MM.1S (cell line): Measurements from ENCODE around the gene TANC1.
A peak's percentile ranks its signal among the peaks of the same experiment; 100 is the strongest.

ENCODE experiments used
- DNase-seq: peaks from one replicate; pipeline ENCODE4 v3.0.0-alpha.2; 2015
- H2AFZ ChIP-seq: fragments of 300-600 bp; sonication (generic); 2 replicates; pipeline ENCODE4 v1.6.0; 2016; ENCODE audit warnings: antibody characterized with exemption, low read length
- H3F3A ChIP-seq: fragments of 300-600 bp; sonication (generic); 2 replicates; pipeline ENCODE4 v1.6.1; 2016; ENCODE audit warnings: mild to moderate bottlenecking, antibody characterized with exemption, low read length, moderate library complexity, mixed read lengths; ENCODE audit not compliant: insufficient read depth
- H3K27ac ChIP-seq: fragments of 300-600 bp; sonication (generic); 2 replicates; pipeline ENCODE4 v1.5.1; 2016; ENCODE audit warnings: mild to moderate bottlenecking, low read length
- H3K27me3 ChIP-seq: fragments of 300-600 bp; sonication (generic); replicated peaks from 2 replicates; pipeline ENCODE4 v1.6.0; 2016; ENCODE audit warnings: low read length; ENCODE audit not compliant: insufficient read depth
- H3K36me3 ChIP-seq: fragments of 300-600 bp; sonication (generic); replicated peaks from 2 replicates; pipeline ENCODE4 v1.6.1; 2016; ENCODE audit warnings: mild to moderate bottlenecking, low read length, mixed read lengths; ENCODE audit not compliant: insufficient read depth
- H3K4me1 ChIP-seq: fragments of 300-600 bp; sonication (generic); 2 replicates; pipeline ENCODE4 v1.6.1; 2016; ENCODE audit warnings: low read length, mixed read lengths
- H3K4me2 ChIP-seq: fragments of 300-600 bp; sonication (generic); 2 replicates; pipeline ENCODE4 v1.6.0; 2016; ENCODE audit warnings: low read depth, low read length
- H3K4me3 ChIP-seq: fragments of 300-600 bp; sonication (generic); 2 replicates; pipeline ENCODE4 v1.5.1; 2016; ENCODE audit warnings: low read length, mixed read lengths
- H3K79me2 ChIP-seq: fragments of 300-600 bp; sonication (generic); 2 replicates; pipeline ENCODE4 v1.6.1; 2016; ENCODE audit warnings: mixed run types, low read length, mixed read lengths
- H3K9ac ChIP-seq: fragments of 300-600 bp; sonication (generic); 2 replicates; pipeline ENCODE4 v1.6.1; 2016; ENCODE audit warnings: low read length, mixed read lengths
- H3K9me2 ChIP-seq: fragments of 300-600 bp; sonication (generic); replicated peaks from 2 replicates; pipeline ENCODE4 v1.6.1; 2016; ENCODE audit warnings: mild to moderate bottlenecking, low read length, mixed read lengths; ENCODE audit not compliant: insufficient read depth
- H3K9me3 ChIP-seq: fragments of 300-600 bp; sonication (generic); replicated peaks from 2 replicates; pipeline ENCODE4 v1.6.1; 2016; ENCODE audit warnings: mild to moderate bottlenecking, low read length, mixed read lengths; ENCODE audit not compliant: insufficient read depth
- H4K20me1 ChIP-seq: fragments of 300-600 bp; sonication (generic); 2 replicates; pipeline ENCODE4 v1.6.1; 2016; ENCODE audit warnings: mild to moderate bottlenecking, low read length, moderate library complexity, mixed read lengths; ENCODE audit not compliant: insufficient read depth
- EZH2 ChIP-seq: fragments of 300-600 bp; sonication (generic); optimal IDR thresholded peaks from 2 replicates; pipeline ENCODE3; 2017; ENCODE audit warnings: low read depth, mild to moderate bottlenecking, antibody characterized with exemption, low read length, mixed read lengths
- EZH2phosphoT487 ChIP-seq: fragments of 300-600 bp; sonication (generic); IDR thresholded peaks from 2 replicates; pipeline ENCODE4 v1.6.1; 2018; ENCODE audit warnings: antibody characterized with exemption, low read length
- TF ChIP-seq, protein P1 (sequence below): fragments of 300-600 bp; sonication (generic); IDR thresholded peaks from 2 replicates; pipeline ENCODE4 v1.5.1; 2016; ENCODE audit warnings: antibody characterized with exemption, low read length, mixed read lengths

Gene TANC1

DNA sequence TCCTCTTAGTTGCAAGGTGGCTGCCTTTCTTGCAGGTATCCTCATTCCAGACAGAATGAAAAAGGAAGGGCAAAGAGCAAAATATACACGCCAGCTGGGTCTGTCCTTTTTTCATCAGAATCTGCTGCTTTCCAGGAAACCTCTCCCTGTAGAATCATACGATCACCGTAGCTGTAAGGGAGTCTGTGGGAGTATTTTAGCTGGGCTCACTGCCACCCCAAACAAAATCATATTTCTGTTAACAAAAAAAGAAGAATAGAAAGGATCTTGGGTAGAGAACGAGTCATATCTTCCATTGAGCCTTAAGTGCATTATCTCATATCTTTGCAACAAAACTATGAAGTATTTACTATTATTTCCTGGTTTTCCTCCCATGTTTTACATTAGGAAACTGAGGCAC lies 15.0 kb upstream of the TANC1 start:
- Histone ChIP-seq H3K36me3 (no peaks in the 10 kb centered on the region), H3K27me3 (no peaks in the 10 kb centered on the region), H4K20me1 (no peaks in the 10 kb centered on the region), H2AFZ (no peak overlapping the region), H3K4me2 (no peak overlapping the region), H3K9me2 (no peaks in the 10 kb centered on the region), H3K4me3 (no peak overlapping the region), H3K79me2 (no peaks in the 10 kb centered on the region), H3K4me1 (peaks cover 7% of the 10 kb centered on the region), H3F3A (0 out of 2 replicates have a peak, but pooled peaks cover 4% of the 10 kb centered on the region), H3K9ac (no peak overlapping the region), H3K27ac (no peak overlapping the region), H3K9me3 (no peaks in the 10 kb centered on the region)
- TF ChIP-seq, protein P1, sequence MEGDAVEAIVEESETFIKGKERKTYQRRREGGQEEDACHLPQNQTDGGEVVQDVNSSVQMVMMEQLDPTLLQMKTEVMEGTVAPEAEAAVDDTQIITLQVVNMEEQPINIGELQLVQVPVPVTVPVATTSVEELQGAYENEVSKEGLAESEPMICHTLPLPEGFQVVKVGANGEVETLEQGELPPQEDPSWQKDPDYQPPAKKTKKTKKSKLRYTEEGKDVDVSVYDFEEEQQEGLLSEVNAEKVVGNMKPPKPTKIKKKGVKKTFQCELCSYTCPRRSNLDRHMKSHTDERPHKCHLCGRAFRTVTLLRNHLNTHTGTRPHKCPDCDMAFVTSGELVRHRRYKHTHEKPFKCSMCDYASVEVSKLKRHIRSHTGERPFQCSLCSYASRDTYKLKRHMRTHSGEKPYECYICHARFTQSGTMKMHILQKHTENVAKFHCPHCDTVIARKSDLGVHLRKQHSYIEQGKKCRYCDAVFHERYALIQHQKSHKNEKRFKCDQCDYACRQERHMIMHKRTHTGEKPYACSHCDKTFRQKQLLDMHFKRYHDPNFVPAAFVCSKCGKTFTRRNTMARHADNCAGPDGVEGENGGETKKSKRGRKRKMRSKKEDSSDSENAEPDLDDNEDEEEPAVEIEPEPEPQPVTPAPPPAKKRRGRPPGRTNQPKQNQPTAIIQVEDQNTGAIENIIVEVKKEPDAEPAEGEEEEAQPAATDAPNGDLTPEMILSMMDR: no peak
- TF ChIP-seq EZH2phosphoT487: no peak
- no peak for DNase-seq

DNA sequence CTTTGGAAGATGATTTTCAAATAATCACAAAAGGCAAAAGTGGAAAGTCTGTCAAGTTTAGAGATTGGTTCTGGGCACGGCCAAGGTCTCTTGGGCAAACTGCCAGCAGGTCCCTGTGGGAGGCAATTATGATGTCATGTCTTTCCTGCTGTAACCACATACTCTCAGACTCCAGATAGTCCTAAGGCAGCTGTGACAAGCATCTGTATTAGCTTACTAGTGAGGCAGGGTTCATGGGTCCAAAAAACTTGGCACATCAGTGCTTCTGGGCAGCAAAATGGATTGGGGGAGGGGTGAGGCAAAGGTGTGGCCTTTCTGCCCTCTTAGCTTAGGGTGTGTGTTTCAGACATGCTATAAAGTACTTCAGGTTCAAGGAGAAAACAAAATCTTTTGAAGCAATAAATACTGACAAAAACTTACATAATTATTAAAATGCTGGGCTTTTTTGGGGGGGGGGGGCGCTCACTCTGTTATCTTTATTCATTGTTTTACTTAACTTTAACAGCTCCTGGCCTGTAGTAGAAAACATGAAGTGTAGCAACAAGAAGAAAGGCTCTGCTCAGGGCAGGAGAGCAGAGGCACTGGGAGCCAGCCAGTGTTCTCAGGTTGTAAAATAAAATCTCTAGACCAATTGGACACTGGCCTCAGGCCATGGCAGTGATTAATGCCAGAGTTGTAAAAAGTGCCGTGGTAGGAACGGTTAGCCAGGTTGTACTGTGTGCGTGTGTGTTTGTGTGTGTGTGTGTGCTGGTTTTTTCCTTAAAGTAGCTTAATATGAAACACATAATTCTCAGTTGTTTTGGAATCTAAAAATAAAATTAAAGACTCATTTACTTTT lies 14.3 kb upstream of the TANC1 start:
- no peak overlapping the region for H3K27ac ChIP-seq
- TF ChIP-seq, protein P1: no peak
- no peak for TF ChIP-seq EZH2
- no peak for TF ChIP-seq EZH2phosphoT487
- H3K79me2 ChIP-seq: no peaks in the 10 kb centered on the region
- H3K4me2 ChIP-seq: no peak overlapping the region
- H2AFZ ChIP-seq: no peak overlapping the region
- H3K27me3 ChIP-seq: no peaks in the 10 kb centered on the region
- H3K4me3 ChIP-seq: no peak overlapping the region
- no peaks in the 10 kb centered on the region for H3K36me3 ChIP-seq
- H3K9ac ChIP-seq: no peak overlapping the region
- peak; percentile 87 for DNase-seq
- H3K9me3 ChIP-seq: no peaks in the 10 kb centered on the region
- no peaks in the 10 kb centered on the region for H4K20me1 ChIP-seq
- no peaks in the 10 kb centered on the region for H3K9me2 ChIP-seq
- H3F3A ChIP-seq: 0 out of 2 replicates have a peak, but pooled peaks cover 4% of the 10 kb centered on the region
- peaks cover 7% of the 10 kb centered on the region for H3K4me1 ChIP-seq

DNA sequence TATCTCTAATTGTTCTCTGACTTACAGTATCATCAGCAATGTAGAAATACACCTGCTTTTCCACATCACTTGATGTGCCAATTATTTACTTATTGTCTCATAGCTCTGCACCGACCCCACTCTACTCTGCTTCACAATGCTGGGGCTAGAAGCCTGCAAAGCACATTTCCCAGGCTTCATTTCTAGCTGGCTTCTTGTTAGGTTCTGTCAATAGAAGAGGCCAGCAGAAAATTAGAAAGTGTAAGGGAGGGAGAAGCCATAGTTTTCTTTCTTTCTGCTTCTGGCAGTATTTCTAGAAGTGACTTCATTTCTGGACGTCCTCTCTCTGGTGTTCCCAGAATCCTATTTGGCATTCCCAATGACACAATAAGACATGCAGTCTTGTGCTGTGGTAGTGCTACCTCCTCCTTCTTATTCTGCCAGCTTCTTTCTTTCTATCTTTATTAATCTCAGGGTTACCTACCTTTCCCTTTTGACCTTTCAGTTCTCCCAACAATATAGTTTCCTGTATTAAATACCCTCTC lies 12.5 kb upstream of the TANC1 start:
- no peak overlapping the region for H2AFZ ChIP-seq
- H3K9me3 ChIP-seq: no peaks in the 10 kb centered on the region
- no peak overlapping the region for H3K9ac ChIP-seq
- DNase-seq: no peak
- H3K4me2 ChIP-seq: no peak overlapping the region
- H3K9me2 ChIP-seq: no peaks in the 10 kb centered on the region
- no peaks in the 10 kb centered on the region for H4K20me1 ChIP-seq
- H3K36me3 ChIP-seq: no peaks in the 10 kb centered on the region
- TF ChIP-seq EZH2phosphoT487: no peak
- TF ChIP-seq, protein P1: no peak
- TF ChIP-seq EZH2: no peak
- H3F3A ChIP-seq: 0 out of 2 replicates have a peak, but pooled peaks cover 4% of the 10 kb centered on the region
- H3K4me1 ChIP-seq: peaks cover 7% of the 10 kb centered on the region
- no peak overlapping the region for H3K27ac ChIP-seq
- no peak overlapping the region for H3K4me3 ChIP-seq
- no peaks in the 10 kb centered on the region for H3K79me2 ChIP-seq
- H3K27me3 ChIP-seq: no peaks in the 10 kb centered on the region
